Naive B cell (primary cell): ENCODE results near the gene NDUFAF5. TPM values are rescaled to one million over a fixed set of nuclear protein-coding genes. Genes with fewer than 3 reads are reported as not detected.

ENCODE experiments used
- ATAC-seq, 2 donors: fragments of 150-1000 bp; cut with Tn5 transposase; 2 replicates each; pipeline ENCODE4 v1.10.0; 2021; ENCODE audit warnings: low read depth in 2 of 2, mild to moderate bottlenecking in 2 of 2, moderate library complexity in 2 of 2
- DNase-seq: peaks from one replicate; pipeline ENCODE4 v3.0.0; 2022
- H3K27ac Mint-ChIP-seq, 6 donors: one replicate each; pipeline ENCODE4 v1.8.0; 2020 to 2022; ENCODE audit warnings: mild to moderate bottlenecking in 6 of 6, mixed read lengths in 6 of 6, moderate library complexity in 5 of 6, inconsistent platforms in 2 of 6
- H3K27me3 Mint-ChIP-seq, 3 donors: one replicate each; pipeline ENCODE4 v1.8.0; 2021 to 2022; ENCODE audit warnings: mixed read lengths in 3 of 3, mild to moderate bottlenecking in 1 of 3
- H3K36me3 Mint-ChIP-seq, 2 donors: one replicate each; pipeline ENCODE4 v1.8.0; 2020 to 2022; ENCODE audit warnings: mixed read lengths in 2 of 2, inconsistent platforms in 1 of 2, mild to moderate bottlenecking in 1 of 2
- H3K4me1 Mint-ChIP-seq, 3 donors: one replicate each; pipeline ENCODE4 v1.8.0; 2020 to 2022; ENCODE audit warnings: mixed read lengths in 3 of 3, inconsistent platforms in 1 of 3, mild to moderate bottlenecking in 1 of 3, moderate library complexity in 1 of 3
- H3K4me3 Mint-ChIP-seq, 8 donors: one replicate each; pipeline ENCODE4 v1.8.0; 2020 to 2022; ENCODE audit warnings: mild to moderate bottlenecking in 8 of 8, mixed read lengths in 8 of 8, moderate library complexity in 8 of 8, inconsistent platforms in 2 of 8
- H3K9me3 Mint-ChIP-seq, 7 donors: one replicate each; pipeline ENCODE4 v1.8.0; 2020 to 2022; ENCODE audit warnings: mixed read lengths in 7 of 7, mild to moderate bottlenecking in 5 of 7, inconsistent platforms in 2 of 7, moderate library complexity in 1 of 7
- polyA plus RNA-seq, 6 donors: library from polyadenylated mRNA; unstranded; fragments of 300-500 nt; fragmentation: Illumina TruSeq; gene quantifications; one replicate each; pipeline ENCODE4 v1.2.3, GENCODE V29; 2021; ENCODE audit warnings: low read depth in 6 of 6

NDUFAF5 gene
- polyA plus RNA-seq, 6 donors from 2014 or later = 6.8 to 9.0 (median 8.1) TPM; not detected in 1

- H3K9me3 Mint-ChIP-seq = peaks cover 0 to 2% (median 0%) of the 10 kb centered on the region in 7 donors
- no peak overlapping the region for H3K27ac Mint-ChIP-seq
- ATAC-seq (no peak), DNase-seq (no peak)
- no peaks in the 10 kb centered on the region for H3K4me1 Mint-ChIP-seq
- peaks cover 0 to 13% (median 9%) of the 10 kb centered on the region in 3 donors for H3K27me3 Mint-ChIP-seq
- H3K4me3 Mint-ChIP-seq = no peak overlapping the region
- H3K36me3 Mint-ChIP-seq = no peaks in the 10 kb centered on the region
These were observed 70.8 kb downstream of the NDUFAF5 start for GRCh38 chr20:13855613-13856012.

GRCh38 chr20:13856354-13856753 lies 71.5 kb downstream of the NDUFAF5 start:
- H3K4me3 Mint-ChIP-seq = no peak overlapping the region
- H3K36me3 Mint-ChIP-seq = no peaks in the 10 kb centered on the region

GRCh38 chr20:13857304-13857703 lies 72.5 kb downstream of the NDUFAF5 start:
- no peaks in the 10 kb centered on the region for H3K4me1 Mint-ChIP-seq

More at GRCh38 chr20:13856354-13856753, 71.5 kb downstream of the NDUFAF5 start:
- no peak for ATAC-seq
- Mint-ChIP-seq H3K9me3 (peaks cover 0 to 5% (median 0%) of the 10 kb centered on the region in 7 donors), H3K27me3 (peaks cover 0 to 14% (median 13%) of the 10 kb centered on the region in 3 donors), H3K27ac (no peak overlapping the region), H3K4me1 (no peaks in the 10 kb centered on the region)
- no peak for DNase-seq

GRCh38 chr20:13857961-13858360 lies 73.1 kb downstream of the NDUFAF5 start:
- no peak for DNase-seq
- Mint-ChIP-seq H3K27me3 (peaks cover 6 to 22% (median 18%) of the 10 kb centered on the region in 3 donors), H3K9me3 (peaks cover 0 to 5% (median 0%) of the 10 kb centered on the region in 7 donors)

More at GRCh38 chr20:13857304-13857703, 72.5 kb downstream of the NDUFAF5 start:
- no peak overlapping the region for H3K27ac Mint-ChIP-seq
- peaks cover 0 to 5% (median 0%) of the 10 kb centered on the region in 7 donors for H3K9me3 Mint-ChIP-seq
- no peaks in the 10 kb centered on the region for H3K36me3 Mint-ChIP-seq
- ATAC-seq (no peak), DNase-seq (no peak)
- peaks cover 6 to 22% (median 18%) of the 10 kb centered on the region in 3 donors for H3K27me3 Mint-ChIP-seq
- no peak overlapping the region for H3K4me3 Mint-ChIP-seq

GRCh38 chr20:13858439-13858838 lies 73.6 kb downstream of the NDUFAF5 start:
- H3K4me3 Mint-ChIP-seq = no peak overlapping the region
- no peaks in the 10 kb centered on the region for H3K36me3 Mint-ChIP-seq
- DNase-seq = no peak
- peaks cover 0 to 5% (median 0%) of the 10 kb centered on the region in 7 donors for H3K9me3 Mint-ChIP-seq
- no peak for ATAC-seq
- no peaks in the 10 kb centered on the region for H3K4me1 Mint-ChIP-seq
- peaks cover 6 to 22% (median 18%) of the 10 kb centered on the region in 3 donors for H3K27me3 Mint-ChIP-seq
- H3K27ac Mint-ChIP-seq = no peak overlapping the region

More at GRCh38 chr20:13857961-13858360, 73.1 kb downstream of the NDUFAF5 start:
- H3K4me3 Mint-ChIP-seq = no peak overlapping the region
- no peaks in the 10 kb centered on the region for H3K36me3 Mint-ChIP-seq
- no peak overlapping the region for H3K27ac Mint-ChIP-seq
- no peak for ATAC-seq
- H3K4me1 Mint-ChIP-seq = no peaks in the 10 kb centered on the region

GRCh38 chr20:13858871-13859270 lies 74.0 kb downstream of the NDUFAF5 start:
- Mint-ChIP-seq H3K4me3 (no peak overlapping the region), H3K4me1 (no peaks in the 10 kb centered on the region), H3K27ac (no peak overlapping the region), H3K36me3 (no peaks in the 10 kb centered on the region), H3K9me3 (peaks cover 0 to 5% (median 0%) of the 10 kb centered on the region in 7 donors), H3K27me3 (peaks cover 6 to 22% (median 18%) of the 10 kb centered on the region in 3 donors)
- ATAC-seq = no peak
- DNase-seq = no peak

GRCh38 chr20:13862245-13862644 lies 77.4 kb downstream of the NDUFAF5 start:
- ATAC-seq = no peak
- H3K4me3 Mint-ChIP-seq = no peak overlapping the region

GRCh38 chr20:13863244-13863643 lies 78.4 kb downstream of the NDUFAF5 start:
- H3K9me3 Mint-ChIP-seq = peaks cover 0 to 5% (median 2%) of the 10 kb centered on the region in 7 donors
- H3K4me3 Mint-ChIP-seq = no peak overlapping the region
- no peak for ATAC-seq
- H3K36me3 Mint-ChIP-seq = no peaks in the 10 kb centered on the region
- no peak overlapping the region for H3K27ac Mint-ChIP-seq
- H3K27me3 Mint-ChIP-seq = peaks cover 6 to 22% (median 10%) of the 10 kb centered on the region in 3 donors
- H3K4me1 Mint-ChIP-seq = no peaks in the 10 kb centered on the region
- no peak for DNase-seq

More at GRCh38 chr20:13862245-13862644, 77.4 kb downstream of the NDUFAF5 start:
- H3K9me3 Mint-ChIP-seq = peaks cover 0 to 5% (median 2%) of the 10 kb centered on the region in 7 donors
- peaks cover 6 to 22% (median 10%) of the 10 kb centered on the region in 3 donors for H3K27me3 Mint-ChIP-seq
- H3K27ac Mint-ChIP-seq = no peak overlapping the region
- no peaks in the 10 kb centered on the region for H3K4me1 Mint-ChIP-seq
- DNase-seq = no peak
- no peaks in the 10 kb centered on the region for H3K36me3 Mint-ChIP-seq

GRCh38 chr20:13865156-13865555 lies 80.3 kb downstream of the NDUFAF5 start:
- Mint-ChIP-seq H3K4me3 (no peak overlapping the region), H3K36me3 (no peaks in the 10 kb centered on the region), H3K9me3 (peaks cover 0 to 5% (median 0%) of the 10 kb centered on the region in 7 donors), H3K27me3 (peaks cover 6 to 18% (median 7%) of the 10 kb centered on the region in 3 donors), H3K4me1 (no peaks in the 10 kb centered on the region), H3K27ac (no peak overlapping the region)
- DNase-seq (no peak), ATAC-seq (no peak)

GRCh38 chr20:13865791-13866351 lies 81.0 kb downstream of the NDUFAF5 start:
- H3K36me3 Mint-ChIP-seq = no peaks in the 10 kb centered on the region
- H3K27ac Mint-ChIP-seq = no peak overlapping the region

GRCh38 chr20:13868331-13868730 lies 83.5 kb downstream of the NDUFAF5 start:
- DNase-seq = no peak
- no peak for ATAC-seq
- Mint-ChIP-seq H3K27me3 (no peaks in the 10 kb centered on the region), H3K4me1 (no peaks in the 10 kb centered on the region), H3K27ac (no peak overlapping the region), H3K36me3 (no peaks in the 10 kb centered on the region), H3K4me3 (no peak overlapping the region), H3K9me3 (peaks cover 0 to 3% (median 0%) of the 10 kb centered on the region in 7 donors)

More at GRCh38 chr20:13865791-13866351, 81.0 kb downstream of the NDUFAF5 start:
- H3K9me3 Mint-ChIP-seq = peaks cover 0 to 5% (median 0%) of the 10 kb centered on the region in 7 donors
- no peaks in the 10 kb centered on the region for H3K4me1 Mint-ChIP-seq
- ATAC-seq = no peak
- DNase-seq = no peak
- peaks cover 5 to 11% (median 6%) of the 10 kb centered on the region in 3 donors for H3K27me3 Mint-ChIP-seq
- H3K4me3 Mint-ChIP-seq = no peak overlapping the region

- DNase-seq (no peak), ATAC-seq (no peak)
- H3K27me3 Mint-ChIP-seq = peaks cover 0 to 5% (median 0%) of the 10 kb centered on the region in 3 donors
- H3K9me3 Mint-ChIP-seq = peaks cover 0 to 3% (median 0%) of the 10 kb centered on the region in 7 donors
- no peak overlapping the region for H3K27ac Mint-ChIP-seq
- no peak overlapping the region for H3K4me3 Mint-ChIP-seq
- H3K4me1 Mint-ChIP-seq = no peaks in the 10 kb centered on the region
- H3K36me3 Mint-ChIP-seq = no peaks in the 10 kb centered on the region
These were observed 85.4 kb downstream of the NDUFAF5 start for GRCh38 chr20:13870170-13870748.
